ENCODE results near the gene CLIC5.

GRCh38 chr6:45966797-45967196 lies 48.9 kb downstream of the CLIC5 start:
- TF ChIP-seq EZH2 (IDR thresholded peaks at IDR 0.05; ENCODE audit: borderline replicate concordance, insufficient read depth, low read depth, low read length, poor library complexity, severe bottlenecking): no peak
- no peak for TF ChIP-seq CTCF (IDR thresholded peaks at IDR 0.05)

Measured in B cell (primary cell).